Fibroblast of peridontal ligament (primary cell): ENCODE data around the gene NOX4.
"Not testable (repeated sequence)": the region's sequence is repeated elsewhere in the genome, so short reads cannot be mapped to it uniquely, and the experiment has no call there.

Experiments
- DNase-seq: peaks from one replicate; pipeline ENCODE4 v3.0.0-alpha.2; 2010; ENCODE audit errors: extremely low read depth

Gene NOX4

DNA sequence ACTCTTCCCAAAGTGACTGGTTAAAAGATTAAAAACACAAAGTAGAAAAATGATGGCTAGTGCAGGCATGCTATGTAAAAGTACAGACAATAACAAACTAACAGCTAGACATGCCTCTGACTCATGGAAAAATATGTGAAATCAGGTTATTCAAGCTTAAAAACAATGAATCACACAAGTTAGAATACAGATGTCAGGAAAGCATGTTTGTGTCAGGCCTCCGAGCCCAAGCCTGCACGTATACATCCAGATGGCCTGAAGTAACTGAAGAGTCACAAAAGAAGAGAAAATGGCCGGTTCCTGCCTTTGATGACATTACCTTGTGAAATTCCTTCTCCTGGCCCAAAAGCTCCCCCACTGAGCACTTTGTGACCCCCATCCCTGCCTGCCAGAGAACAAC, 110.1 kb downstream of the NOX4 start:
- DNase-seq, result peak; percentile 94

DNA sequence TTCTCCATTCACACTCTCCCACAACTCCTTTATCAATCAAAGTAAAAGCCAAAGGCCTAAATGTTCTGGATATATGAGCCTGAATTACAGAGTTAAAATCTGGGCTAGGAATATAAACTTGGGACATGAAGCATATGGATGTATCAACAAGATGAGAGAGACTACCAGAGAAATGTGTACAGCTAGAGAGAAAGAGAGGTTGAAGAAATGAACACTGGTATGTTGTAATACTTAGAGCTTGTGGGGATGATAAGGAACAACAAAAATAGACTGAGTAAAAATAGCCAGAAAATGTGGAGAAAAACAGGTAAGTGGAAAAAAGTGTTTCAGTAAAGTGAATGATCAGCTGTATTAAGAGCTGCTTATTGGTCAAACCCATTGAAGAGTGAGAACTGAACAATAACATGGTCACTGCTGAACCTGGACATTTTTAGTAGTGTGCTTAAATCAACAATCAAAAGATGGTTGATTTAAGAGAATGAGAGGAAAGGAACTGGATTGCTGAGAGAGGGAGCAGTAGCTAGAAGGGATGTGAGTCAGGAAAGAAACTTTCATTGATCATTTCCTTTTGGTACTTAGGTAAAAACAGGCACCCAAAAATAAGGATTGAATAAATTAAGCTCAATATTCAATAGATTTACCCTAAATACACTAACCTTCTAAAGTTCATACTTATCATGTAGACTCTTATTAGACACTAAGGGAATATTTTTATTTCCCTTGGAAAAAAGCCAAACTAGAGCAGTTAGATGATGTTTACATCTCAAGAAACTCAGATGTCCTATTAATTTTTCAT, 111.0 kb downstream of the NOX4 start:
- peak; percentile 20 for DNase-seq

DNA sequence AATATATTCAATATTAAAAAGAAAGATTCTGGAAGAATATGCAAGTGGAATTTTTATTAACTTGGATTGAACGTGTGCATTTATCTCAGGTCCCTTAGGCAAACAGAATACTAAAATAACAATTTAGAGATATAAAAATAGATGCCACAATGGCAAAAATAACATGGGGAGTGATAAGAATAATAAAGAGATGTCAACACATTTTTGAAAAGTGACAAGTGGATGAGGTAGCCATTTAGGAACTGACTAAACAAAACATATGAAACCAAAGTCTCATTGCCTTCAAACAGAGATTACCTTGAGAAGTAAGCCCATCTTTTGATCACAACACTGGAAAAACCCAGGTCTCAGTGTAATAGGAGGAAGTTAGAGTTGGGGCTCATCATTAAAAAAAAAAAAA, 112.2 kb downstream of the NOX4 start:
- not testable (repeated sequence) for DNase-seq

DNA sequence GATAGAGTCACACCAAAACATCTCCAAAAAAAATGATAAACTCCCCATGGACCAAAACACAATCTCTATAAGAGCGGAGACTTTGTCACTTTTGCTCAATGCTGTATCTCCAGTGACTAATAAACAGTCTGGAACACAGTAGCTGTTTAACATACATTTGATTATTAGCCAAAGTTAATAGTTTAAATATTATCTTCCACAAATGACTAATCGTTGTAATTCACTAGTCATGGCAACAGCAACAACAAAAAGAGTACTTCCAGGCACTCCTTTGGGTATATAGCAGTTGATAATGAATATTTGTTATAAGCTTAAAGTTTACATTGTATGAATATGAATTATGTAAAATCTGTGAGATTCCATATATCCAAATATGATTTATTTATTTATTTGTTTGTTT, 121.8 kb downstream of the NOX4 start:
- DNase-seq, result not testable (repeated sequence)

DNA sequence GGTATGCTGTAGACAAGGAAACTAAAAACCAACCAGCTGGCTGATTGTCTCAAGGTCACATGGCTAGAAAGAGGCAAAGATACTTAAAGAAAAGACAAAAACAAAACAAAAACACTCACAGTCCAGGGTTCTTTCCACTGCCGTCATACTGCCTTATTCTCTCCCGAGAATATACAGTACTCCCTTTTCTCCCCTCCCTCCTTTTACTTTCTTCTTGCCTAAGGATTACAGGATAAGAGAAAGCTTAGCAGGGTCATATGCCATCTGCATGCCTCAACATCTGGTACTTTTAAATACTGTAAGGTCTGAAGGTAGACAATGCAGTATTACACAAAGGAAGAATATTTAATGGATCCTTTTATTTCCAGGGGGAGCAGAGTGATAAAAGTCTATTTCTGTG, 126.3 kb downstream of the NOX4 start:
- DNase-seq, result not testable (repeated sequence)

DNA sequence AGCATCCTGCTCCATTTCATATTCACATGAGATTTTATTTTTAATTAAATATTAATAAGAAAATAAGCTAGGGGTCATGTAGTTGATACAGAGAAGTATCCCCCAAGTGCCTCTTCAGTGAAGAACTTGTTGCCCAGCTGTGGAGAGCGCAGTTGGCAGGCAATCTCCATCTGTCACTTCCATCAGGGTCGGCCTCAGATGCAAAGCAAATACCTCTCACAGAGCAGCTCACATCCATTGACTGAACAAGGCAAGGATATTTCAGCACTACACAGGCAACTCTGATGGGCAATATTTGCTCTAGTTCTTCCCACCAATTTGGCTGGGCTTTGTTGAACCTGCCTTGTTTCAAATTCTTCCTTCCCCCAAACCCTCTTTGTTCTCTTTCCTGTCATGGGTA, 129.4 kb downstream of the NOX4 start:
- no peak for DNase-seq

DNA sequence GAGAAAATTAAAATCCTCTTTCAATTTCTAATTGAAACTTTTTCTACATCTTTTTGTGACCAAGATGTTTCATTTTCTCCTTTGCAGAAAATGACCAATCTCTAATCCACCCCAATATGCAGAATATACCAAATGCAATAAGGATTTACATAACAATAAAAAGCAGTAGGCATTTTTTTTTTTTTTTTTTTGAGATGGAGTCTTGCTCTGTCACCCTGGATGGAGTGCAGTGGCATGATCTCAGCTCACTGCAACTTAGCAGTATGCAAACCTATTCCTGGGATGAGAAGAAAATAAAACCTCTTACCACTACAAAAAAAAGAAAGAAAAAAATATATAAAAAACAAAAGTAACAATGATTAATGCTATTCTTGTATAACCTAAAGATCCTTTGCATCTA, 132.0 kb downstream of the NOX4 start:
- not testable (repeated sequence) for DNase-seq

DNA sequence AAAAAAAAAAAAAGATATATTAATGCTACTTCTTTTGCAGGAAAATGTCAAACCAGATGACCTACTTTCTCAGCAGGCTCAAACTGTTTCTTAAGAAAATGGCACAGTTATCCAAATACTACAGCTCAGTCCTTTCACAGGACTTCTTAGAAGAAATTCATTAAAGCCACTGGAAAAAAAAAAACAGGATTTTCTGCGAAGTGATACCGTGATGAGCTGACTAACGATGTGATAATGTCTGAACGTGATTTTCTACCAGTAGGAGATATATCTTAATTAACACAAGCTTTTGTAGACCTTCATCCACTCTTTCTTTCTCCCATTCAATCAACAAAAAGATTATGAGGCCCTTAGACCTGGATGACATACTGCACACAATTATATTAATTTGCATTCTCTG, 132.4 kb downstream of the NOX4 start:
- no peak for DNase-seq

DNA sequence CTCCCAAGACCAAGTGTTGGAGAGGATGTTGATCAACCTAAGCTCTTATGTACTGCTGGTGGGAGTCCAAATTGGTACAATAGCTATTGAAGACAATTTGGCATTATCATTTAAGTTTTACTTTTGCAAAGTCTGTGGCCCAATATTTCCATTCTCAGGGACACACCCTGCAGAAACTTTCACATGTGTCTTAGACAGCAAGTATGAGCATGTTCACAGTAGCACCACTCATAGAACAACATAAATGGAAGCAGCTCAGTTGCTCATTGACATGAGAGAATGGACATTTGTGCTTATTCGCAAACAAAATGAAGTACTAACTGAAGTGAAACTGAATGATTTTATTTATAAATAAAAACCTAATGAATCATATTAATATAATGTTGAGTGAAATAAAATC, 135.5 kb downstream of the NOX4 start:
- no peak for DNase-seq

DNA sequence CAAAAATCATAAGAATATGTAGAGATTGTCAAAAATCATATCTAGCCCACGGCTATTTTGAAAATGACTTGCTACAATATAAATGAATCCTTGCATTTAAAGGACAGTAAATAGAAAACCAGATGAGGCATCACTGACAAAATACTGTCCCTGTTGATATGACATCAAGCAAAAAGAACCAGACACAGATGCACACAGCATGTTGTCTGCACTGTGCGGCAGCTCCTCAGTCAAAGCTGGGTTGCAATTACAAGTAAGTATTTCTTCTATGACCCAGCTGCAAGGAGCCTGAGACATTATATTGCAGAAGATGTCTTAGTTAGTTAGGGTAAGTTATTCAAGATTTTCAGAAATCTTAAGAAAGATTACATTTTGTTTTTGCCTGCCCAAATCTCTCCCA, 136.7 kb downstream of the NOX4 start:
- DNase-seq, result not testable (repeated sequence)

DNA sequence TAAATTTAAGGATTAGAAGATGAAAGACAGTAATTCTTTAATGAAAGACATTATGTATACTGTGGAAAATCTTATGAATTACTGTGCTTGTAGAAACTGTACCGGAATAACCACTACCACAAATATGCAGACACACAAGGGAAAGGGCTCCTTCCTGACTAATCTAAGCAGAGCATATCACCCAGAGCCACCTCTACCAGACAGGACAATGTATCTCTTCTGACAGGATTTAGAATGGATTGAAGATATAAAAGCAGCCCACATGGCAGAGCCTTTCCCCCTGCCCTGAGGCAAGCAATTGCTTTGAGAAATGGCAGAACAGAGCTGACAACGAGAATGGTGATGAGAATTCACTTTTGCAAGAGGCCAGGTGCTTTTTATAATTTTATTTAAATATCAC, 144.1 kb downstream of the NOX4 start:
- no peak for DNase-seq

DNA sequence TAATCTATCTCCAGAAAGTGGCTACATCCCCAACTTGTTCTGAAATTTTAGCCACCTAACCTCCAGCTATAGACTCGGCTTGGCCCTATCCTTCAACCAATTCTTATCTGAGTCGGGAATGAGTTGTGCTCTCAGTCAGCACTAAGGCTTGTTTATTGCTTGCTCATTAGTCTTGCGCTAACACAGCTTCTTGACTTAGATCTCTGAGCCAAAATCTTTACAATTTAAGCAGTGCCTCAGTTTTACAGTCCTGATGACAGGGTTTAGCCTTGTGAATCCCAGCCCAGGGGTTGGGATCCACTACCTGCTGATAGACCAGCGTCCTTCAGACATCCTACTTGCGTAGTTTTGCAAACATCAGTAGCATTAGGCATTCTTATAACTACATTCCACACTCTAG, 144.6 kb downstream of the NOX4 start:
- DNase-seq, result no peak

DNA sequence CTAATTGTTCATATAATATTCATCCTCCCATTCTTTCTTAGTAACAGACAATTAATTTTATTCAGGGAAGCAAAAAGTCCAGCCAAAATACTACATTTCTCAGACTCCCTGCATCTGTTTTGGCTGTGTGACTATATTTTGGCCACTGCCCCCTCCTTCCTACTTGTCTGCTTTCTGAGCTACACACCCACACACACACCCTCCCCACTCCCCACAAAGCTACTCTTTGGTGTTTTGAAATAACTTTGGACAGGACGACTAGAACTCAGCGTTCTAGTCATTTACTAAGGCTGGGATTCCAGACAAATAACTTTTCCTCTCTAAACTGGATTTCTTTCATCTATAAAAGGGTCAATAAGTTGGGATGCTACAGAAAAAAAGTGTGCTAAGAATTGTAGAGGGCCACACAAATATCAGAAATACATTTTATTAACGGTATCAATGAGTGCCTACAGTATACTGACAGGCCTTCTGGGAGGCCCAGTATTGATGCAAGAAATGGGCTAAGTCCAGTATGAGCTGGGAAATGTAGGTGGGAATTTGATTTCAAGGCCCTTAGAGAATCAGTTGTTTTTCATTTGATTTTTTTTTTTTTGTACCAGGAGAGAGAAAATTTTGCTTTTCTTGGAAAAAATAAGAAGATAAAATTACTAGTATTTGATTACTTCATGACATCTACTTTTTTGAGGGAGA, 148.1 kb downstream of the NOX4 start:
- DNase-seq, result not testable (repeated sequence)

DNA sequence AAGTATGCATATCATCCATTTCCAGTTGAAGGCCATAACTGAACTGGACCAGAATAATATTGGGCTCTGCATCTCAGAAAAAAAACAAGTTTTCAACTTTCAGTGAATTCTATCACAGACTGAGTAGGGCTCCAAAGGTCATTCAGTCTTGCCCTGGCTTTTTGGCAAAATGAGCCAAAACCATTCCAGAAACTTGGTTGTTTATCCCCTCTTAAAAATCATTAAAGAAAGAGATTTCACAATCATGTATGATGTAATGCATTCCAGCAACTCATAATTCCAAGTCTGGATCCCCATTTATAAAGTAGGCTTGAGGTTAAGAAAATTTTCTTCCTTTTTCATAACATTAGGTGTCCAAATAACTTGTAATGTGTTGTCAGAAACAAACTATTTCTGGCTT, 150.7 kb downstream of the NOX4 start:
- peak; percentile 38 for DNase-seq

DNA sequence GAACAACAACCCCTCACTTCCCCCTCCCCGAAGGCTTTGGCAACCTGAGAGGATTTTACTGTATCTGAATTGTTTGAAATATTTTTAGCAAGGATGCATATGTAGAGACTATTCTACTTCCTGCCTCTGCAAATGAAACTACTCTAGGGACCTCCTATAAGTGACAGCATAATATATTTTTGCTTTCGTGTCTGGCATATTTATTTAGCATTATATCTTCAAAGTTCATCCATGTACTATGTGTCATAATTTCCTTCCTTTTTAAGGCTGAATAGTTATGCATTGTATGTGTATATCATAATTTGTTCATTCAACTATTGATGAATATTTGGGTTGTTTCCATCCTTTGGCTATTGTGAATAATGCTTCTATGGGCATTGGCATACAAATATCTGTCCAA, 153.1 kb downstream of the NOX4 start:
- DNase-seq, result not testable (repeated sequence)

DNA sequence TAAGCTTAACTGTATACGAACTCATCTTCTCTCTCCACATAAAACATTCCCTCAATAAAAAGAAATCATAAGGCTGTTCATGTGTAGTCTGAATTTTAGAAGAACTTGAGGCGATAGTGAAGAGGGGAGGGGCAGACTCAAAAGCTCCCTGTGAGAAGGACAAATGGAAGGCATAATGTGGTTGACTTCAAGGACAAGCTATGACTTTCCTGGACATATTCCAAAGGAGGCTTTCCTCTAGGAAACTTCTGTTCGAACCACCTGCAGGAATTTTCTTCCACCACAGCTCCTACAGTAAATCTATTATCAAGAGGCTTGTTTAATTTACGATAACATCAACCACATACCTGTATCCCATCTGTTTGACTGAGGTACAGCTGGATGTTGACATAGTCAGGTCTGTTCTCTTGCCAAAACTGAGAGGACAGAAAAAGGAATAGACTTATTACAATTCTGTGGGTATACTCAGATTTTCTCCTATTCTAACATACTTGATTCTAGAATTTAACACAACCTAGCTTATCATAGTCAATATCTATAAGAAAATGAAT, 154.0 kb downstream of the NOX4 start:
- not testable (repeated sequence) for DNase-seq

DNA sequence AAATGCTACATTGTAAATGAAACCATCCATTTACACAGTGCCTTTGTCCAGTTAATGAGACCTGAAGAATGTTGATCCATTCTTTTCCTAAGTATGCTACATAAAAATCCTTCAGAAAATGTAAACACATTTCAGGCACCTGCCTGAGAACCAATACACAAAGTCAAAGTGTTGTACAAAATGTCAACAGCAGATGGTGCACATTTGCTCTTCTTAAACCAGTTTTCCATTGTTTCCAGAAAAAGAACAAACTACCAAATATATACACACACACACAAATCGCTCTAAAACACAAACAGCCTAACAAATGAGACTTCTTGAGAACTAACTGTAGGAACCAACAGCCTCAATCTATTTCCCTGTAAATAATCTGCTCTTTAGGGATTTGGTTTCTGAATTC, 157.5 kb downstream of the NOX4 start:
- peak; percentile 42 for DNase-seq

DNA sequence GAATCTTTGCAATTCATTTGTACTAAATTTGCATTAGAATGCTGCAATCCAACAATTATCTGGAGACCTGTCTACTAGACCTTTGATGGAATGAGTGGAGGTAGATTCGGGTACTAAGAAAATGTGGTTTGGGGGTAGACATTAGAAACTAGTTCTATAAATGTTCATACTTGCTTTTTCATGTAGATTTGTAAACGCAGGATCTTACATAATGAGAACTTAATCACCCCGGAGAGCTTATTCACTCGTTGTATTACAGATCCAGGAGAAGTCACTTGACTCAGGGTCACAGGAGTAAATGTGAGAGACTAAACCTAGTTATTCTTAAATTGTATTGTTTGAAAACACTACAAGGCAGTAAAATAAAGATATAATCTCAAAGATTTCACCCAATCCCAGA, 159.2 kb downstream of the NOX4 start:
- not testable (repeated sequence) for DNase-seq

DNA sequence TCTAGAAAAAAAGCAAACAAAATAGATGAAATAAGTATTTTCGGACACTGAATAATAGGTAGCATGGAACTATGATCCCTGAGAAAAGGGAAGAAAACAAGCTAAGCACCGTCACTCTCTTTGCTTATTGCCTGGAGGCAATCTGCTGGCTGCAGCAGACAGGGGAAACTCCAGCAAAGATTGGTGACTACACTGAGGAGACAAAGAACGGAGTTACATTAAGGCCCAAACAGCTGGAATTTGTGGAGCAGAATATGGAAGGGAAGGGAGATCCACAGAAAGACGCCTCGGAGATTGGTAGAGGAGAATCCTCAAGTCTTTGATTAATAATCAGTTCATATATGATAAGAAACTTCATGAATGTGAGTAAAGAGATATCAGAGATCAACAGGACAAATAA, 163.3 kb downstream of the NOX4 start:
- DNase-seq, result no peak

DNA sequence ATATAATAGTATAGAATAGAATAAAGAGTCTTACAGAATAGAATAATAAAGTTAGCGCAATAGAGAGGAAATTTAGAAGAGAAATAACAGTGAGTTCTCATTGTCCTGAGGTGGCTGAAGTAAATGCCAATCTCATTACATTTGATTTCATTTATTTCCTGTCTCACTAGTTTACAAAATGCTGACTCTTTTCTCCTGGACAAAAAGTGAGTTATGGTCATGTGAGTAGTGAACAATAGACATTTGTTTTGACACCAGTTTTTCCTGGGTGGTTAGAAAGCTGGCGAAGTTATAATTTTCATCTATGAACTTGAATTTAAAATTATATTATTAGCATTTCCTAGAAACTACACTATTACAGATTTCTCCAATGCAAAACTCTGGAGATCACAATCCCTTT, 169.8 kb downstream of the NOX4 start:
- no peak for DNase-seq

DNA sequence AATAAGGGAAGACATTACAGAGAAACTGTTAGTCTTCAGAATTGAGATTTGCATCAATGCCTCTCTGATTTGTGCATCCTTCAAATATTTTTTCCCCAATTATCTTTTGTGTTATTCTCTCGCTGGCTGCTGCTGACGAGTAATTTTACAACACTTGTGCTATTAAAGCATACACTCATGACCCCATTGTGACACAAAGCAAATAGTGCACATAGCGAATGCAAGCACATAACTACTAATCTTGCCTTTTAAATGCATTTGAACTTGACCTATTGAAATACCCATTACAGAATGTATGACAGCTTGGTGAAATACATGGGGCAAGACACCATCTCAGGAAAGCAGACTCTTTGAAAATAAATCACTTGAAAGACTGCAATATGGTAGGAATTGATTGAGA, 180.6 kb downstream of the NOX4 start:
- not testable (repeated sequence) for DNase-seq

DNA sequence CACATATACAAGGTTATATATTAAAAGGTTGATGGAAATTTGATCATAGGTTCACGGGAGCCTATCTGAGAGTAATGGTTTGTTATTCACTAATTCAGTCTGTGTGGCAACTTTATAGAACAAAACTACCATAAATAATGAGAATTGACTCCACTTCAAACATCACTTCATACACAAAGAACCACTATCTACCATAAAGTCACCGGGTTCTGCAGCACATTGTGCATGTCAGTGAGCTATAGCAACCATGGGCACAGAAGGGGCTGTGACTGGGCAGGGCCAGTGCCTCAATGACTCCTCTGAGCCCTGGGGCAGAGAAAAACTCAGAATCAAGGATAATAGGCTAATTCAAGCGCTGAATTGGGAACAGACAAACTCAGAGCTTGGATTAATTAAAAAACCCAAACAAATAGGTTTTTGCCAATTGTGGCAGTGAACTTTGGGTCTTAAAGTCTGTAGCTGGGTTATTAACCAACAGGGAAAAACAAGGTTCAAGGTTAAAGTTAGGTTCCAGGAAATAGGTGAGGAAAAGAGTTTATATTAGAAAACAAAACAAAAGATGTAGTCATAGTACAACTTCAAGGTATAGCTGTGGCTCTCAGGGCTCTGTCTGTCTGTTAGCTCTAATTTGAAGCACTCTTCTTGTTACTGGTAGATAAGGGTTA, 181.7 kb downstream of the NOX4 start:
- DNase-seq, result not testable (repeated sequence)

DNA sequence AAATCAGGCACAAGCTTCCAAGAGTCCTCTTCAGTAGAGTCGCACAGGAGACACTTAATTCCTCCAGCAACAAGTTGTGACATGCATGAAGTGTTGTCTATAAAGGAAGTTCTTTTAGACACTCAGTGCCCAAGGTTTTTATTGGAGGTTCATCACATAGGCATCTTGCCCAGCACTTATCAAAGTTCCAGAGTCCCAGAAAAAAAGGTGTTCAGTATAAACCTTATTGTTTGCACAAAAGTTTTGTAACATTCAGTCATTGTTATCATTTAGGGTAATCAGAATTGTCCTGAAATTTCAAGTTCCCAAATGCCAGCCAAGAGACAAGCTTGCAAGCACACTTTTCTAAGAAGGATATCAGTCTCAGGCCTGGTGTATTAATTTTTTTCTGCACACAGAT, 182.9 kb downstream of the NOX4 start:
- not testable (repeated sequence) for DNase-seq
